Activated CD4-positive, alpha-beta T cell treated with anti-CD3 and anti-CD28 coated beads, Interleukin-2, amount 10 ng/mL, durations not matched to agents 7 days and 5 days (primary cell): ENCODE results near the gene ANXA1. TPM values are rescaled to one million over a fixed set of nuclear protein-coding genes. Genes with fewer than 3 reads are reported as not detected.
A peak's percentile ranks its signal among the peaks of the same experiment; 100 is the strongest.

Experiments
- CTCF ChIA-PET: fragments of 350-600 bp; sonication (Branson Sonifier 250); formaldehyde crosslinking; loops from one replicate; lab custom pipeline; 2021; ENCODE audit warnings: antibody characterized with exemption; lab: Charles Lee
- POLR2A ChIA-PET: fragments of 350-600 bp; sonication (Branson Sonifier 250); formaldehyde crosslinking; loops from one replicate; lab custom pipeline; 2021; ENCODE audit warnings: antibody characterized with exemption; lab: Charles Lee
- DNase-seq: peaks from one replicate; pipeline ENCODE4 v3.0.0-alpha.2; 2020
- H3K27ac Mint-ChIP-seq: one replicate; pipeline ENCODE4 v1.8.0; 2021; ENCODE audit warnings: mild to moderate bottlenecking, moderate library complexity, mixed read lengths
- H3K27me3 Mint-ChIP-seq: one replicate; pipeline ENCODE4 v1.8.0; 2021; ENCODE audit warnings: mixed read lengths
- H3K36me3 Mint-ChIP-seq: one replicate; pipeline ENCODE4 v1.8.0; 2021; ENCODE audit warnings: low read depth, mixed read lengths
- H3K4me1 Mint-ChIP-seq: one replicate; pipeline ENCODE4 v1.8.0; 2021; ENCODE audit warnings: mixed read lengths
- H3K4me3 Mint-ChIP-seq: one replicate; pipeline ENCODE4 v1.8.0; 2021; ENCODE audit warnings: mild to moderate bottlenecking, moderate library complexity, mixed read lengths
- H3K9me3 Mint-ChIP-seq: one replicate; pipeline ENCODE4 v1.8.0; 2021; ENCODE audit warnings: mixed read lengths
- total RNA-seq, 2 experiments: library from RNA; stranded (reverse); gene quantifications; one replicate each; pipeline ENCODE4 v1.2.3, GENCODE V29; 2021

Gene ANXA1
- total RNA-seq, 2 experiments from 2014 or later, result 106 to 116 TPM

GRCh38 chr9:73129941-73130685 is 21.6 kb upstream of the ANXA1 start:
- Mint-ChIP-seq H3K9me3 (no peaks in the 10 kb centered on the region), H3K36me3 (no peaks in the 10 kb centered on the region), H3K4me3 (no peak overlapping the region), H3K27ac (no peak overlapping the region), H3K27me3 (no peaks in the 10 kb centered on the region), H3K4me1 (peaks cover 20% of the 10 kb centered on the region)
- ChIA-PET CTCF (interaction anchor here (0.6 to 1.6 kb wide), 4 partner anchors 10 to 32 kb away, joined by 3 to 7 read pairs (median 4); no protein-coding TSS in a partner anchor), POLR2A (interaction anchor here (1.1 kb wide), 1 partner anchor 19 kb away, joined by 3 read pairs; no protein-coding TSS in a partner anchor)
- no peak for DNase-seq

GRCh38 chr9:73131461-73131860 is 20.2 kb upstream of the ANXA1 start:
- peak overlapping the region; percentile 94 for H3K27ac Mint-ChIP-seq
- peak overlapping the region; percentile 80 for H3K4me3 Mint-ChIP-seq
- H3K9me3 Mint-ChIP-seq, result no peaks in the 10 kb centered on the region
- peaks cover 30% of the 10 kb centered on the region for H3K4me1 Mint-ChIP-seq
- ChIA-PET CTCF (no interaction called here), POLR2A (no interaction called here)
- no peaks in the 10 kb centered on the region for H3K36me3 Mint-ChIP-seq
- no peak for DNase-seq
- H3K27me3 Mint-ChIP-seq, result no peaks in the 10 kb centered on the region

GRCh38 chr9:73132034-73132776 is 19.5 kb upstream of the ANXA1 start:
- Mint-ChIP-seq H3K4me3 (peak overlapping the region; percentile 80), H3K36me3 (no peaks in the 10 kb centered on the region), H3K4me1 (peaks cover 30% of the 10 kb centered on the region), H3K9me3 (no peaks in the 10 kb centered on the region), H3K27ac (peak overlapping the region; percentile 94), H3K27me3 (no peaks in the 10 kb centered on the region)
- ChIA-PET POLR2A (interaction anchor here (0.6 kb wide), 1 partner anchor 40 kb away, joined by 6 read pairs; no protein-coding TSS in a partner anchor), CTCF (interaction anchor here (1.2 to 2.0 kb wide), 4 partner anchors 10 to 21 kb away, joined by 3 to 11 read pairs (median 3); no protein-coding TSS in a partner anchor)
- DNase-seq, result peak; percentile 82

- Mint-ChIP-seq H3K4me3 (peak overlapping the region; percentile 80), H3K36me3 (no peaks in the 10 kb centered on the region), H3K27ac (peak overlapping the region; percentile 94), H3K4me1 (peaks cover 30% of the 10 kb centered on the region), H3K9me3 (no peaks in the 10 kb centered on the region), H3K27me3 (no peaks in the 10 kb centered on the region)
- DNase-seq, result no peak
- ChIA-PET POLR2A (no interaction called here), CTCF (interaction anchor here (1.2 to 2.0 kb wide), 5 partner anchors 9 to 20 kb away, joined by 3 to 11 read pairs (median 3); no protein-coding TSS in a partner anchor)
These were observed 18.5 kb upstream of the ANXA1 start for GRCh38 chr9:73133022-73133651.

DNA sequence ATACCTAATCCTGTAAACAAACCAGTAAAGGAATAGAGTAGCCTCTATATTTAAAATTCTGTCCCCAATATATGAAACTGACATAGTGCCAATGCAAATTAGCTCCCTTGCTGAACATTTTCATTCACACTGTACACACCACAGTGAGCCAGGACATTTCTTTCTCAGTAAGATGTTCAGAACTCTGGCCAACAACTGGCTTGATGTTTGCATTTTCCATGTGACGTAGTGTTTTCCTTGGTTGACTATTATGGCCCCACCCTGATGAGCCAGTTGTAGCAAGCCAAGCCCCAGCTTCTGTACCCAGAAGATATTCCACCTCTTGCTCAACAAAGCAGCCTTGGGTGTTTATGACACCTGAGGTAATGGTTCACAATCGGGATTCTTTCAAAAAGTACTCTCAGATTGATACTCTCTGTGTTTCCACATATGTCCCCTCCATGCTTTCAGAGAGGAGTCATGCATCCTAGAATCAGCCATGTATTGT is 17.7 kb upstream of the ANXA1 start:
- H3K9me3 Mint-ChIP-seq, result no peaks in the 10 kb centered on the region
- no peak for DNase-seq
- POLR2A ChIA-PET, result no interaction called here
- no peaks in the 10 kb centered on the region for H3K36me3 Mint-ChIP-seq
- CTCF ChIA-PET, result interaction anchor here (1.5 to 2.0 kb wide), 3 partner anchors 9 to 19 kb away, joined by 3 to 11 read pairs (median 3); no protein-coding TSS in a partner anchor
- H3K27ac Mint-ChIP-seq, result no peak overlapping the region
- no peak overlapping the region for H3K4me3 Mint-ChIP-seq
- H3K4me1 Mint-ChIP-seq, result peaks cover 30% of the 10 kb centered on the region
- no peaks in the 10 kb centered on the region for H3K27me3 Mint-ChIP-seq

DNA sequence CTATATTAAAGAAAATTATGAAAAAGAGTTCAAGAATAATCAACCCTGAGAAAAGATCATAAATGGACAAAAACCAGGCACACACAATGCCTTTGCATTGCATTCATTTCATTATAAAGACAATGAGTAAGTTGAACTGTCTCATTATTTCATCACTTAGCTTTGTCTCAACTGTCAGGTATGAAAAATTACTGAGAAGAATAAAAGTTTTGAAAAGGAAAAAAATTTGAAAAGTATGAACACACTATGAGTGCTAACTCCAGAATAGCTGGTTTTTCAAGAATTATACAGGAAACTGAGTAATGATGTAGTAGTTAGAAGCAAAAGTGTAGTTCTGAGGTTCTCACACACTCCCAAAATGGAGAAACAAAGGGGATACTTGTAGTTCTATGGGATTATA is 16.3 kb upstream of the ANXA1 start:
- no peak overlapping the region for H3K4me3 Mint-ChIP-seq
- H3K4me1 Mint-ChIP-seq, result peaks cover 30% of the 10 kb centered on the region
- POLR2A ChIA-PET, result no interaction called here
- CTCF ChIA-PET, result interaction anchor here (0.7 to 1.8 kb wide), 6 partner anchors 8 to 751 kb away, joined by 3 to 4 read pairs (median 4); no protein-coding TSS in a partner anchor
- H3K36me3 Mint-ChIP-seq, result no peaks in the 10 kb centered on the region
- no peak for DNase-seq
- H3K27ac Mint-ChIP-seq, result no peak overlapping the region
- H3K9me3 Mint-ChIP-seq, result no peaks in the 10 kb centered on the region
- H3K27me3 Mint-ChIP-seq, result no peaks in the 10 kb centered on the region

DNA sequence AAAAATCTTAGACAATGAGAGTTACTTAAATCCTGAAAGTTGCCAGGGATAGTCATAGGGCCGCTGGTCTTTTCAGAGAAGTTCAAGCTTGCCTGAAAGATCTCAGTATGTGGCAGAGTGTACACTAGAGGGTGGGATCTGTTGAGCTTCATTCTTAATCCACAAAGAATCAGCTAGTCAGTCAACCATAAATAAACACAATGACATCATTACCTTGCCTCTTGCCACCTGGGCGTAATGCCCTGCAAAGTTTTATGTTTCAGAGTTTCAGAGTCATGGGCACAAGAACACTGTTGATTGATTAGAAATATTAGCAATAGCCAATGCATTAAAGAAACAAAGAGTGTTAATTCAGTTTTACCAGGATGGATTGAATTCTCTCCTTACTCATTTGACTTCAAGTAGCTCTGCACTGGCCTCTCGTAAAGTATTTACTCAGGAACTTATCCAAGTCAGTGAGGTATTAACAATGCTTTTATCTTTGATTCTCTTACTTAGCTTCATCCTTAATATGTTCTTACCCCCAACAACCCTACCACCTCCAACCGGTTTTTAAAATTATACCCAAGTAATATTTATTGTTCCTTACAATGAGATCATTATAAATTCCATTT is 14.3 kb upstream of the ANXA1 start:
- Mint-ChIP-seq H3K9me3 (peaks cover 4% of the 10 kb centered on the region), H3K4me3 (no peak overlapping the region), H3K27me3 (no peaks in the 10 kb centered on the region), H3K4me1 (peaks cover 19% of the 10 kb centered on the region), H3K36me3 (peaks cover 3% of the 10 kb centered on the region), H3K27ac (no peak overlapping the region)
- CTCF ChIA-PET, result interaction anchor here (1.1 kb wide), 1 partner anchor 19 kb away, joined by 4 read pairs; no protein-coding TSS in a partner anchor
- DNase-seq, result no peak
- POLR2A ChIA-PET, result no interaction called here

- POLR2A ChIA-PET, result no interaction called here
- H3K36me3 Mint-ChIP-seq, result peaks cover 3% of the 10 kb centered on the region
- CTCF ChIA-PET, result interaction anchor here (1.1 kb wide), 1 partner anchor 20 kb away, joined by 4 read pairs; no protein-coding TSS in a partner anchor
- DNase-seq, result no peak
- no peak overlapping the region for H3K27ac Mint-ChIP-seq
- H3K4me1 Mint-ChIP-seq, result peaks cover 17% of the 10 kb centered on the region
- peaks cover 5% of the 10 kb centered on the region for H3K9me3 Mint-ChIP-seq
- no peaks in the 10 kb centered on the region for H3K27me3 Mint-ChIP-seq
- H3K4me3 Mint-ChIP-seq, result no peak overlapping the region
These were observed 13.8 kb upstream of the ANXA1 start for GRCh38 chr9:73137914-73138313.

DNA sequence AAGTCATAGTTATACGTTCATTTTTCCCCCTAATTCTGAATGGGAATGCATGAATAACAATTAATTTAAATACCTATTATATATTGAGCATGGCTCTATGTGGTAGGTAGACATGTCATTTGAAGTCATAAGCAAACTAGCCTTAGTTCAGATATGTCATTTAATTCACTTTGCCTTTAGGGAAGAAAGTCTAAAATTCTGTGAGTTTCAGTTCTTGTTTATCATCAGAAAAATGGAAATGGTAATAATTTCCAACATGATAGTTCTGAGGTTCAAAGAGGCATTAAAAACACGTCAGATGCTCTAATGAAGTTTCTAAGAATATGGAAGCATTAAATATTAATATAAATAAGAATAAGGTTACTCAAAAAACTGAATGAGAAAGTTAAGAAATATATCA is 13.1 kb upstream of the ANXA1 start:
- Mint-ChIP-seq H3K27me3 (no peaks in the 10 kb centered on the region), H3K27ac (no peak overlapping the region), H3K4me1 (peaks cover 16% of the 10 kb centered on the region), H3K4me3 (no peak overlapping the region), H3K36me3 (peaks cover 3% of the 10 kb centered on the region), H3K9me3 (peaks cover 5% of the 10 kb centered on the region)
- POLR2A ChIA-PET, result no interaction called here
- CTCF ChIA-PET, result no interaction called here
- DNase-seq, result no peak

- POLR2A ChIA-PET, result no interaction called here
- H3K27me3 Mint-ChIP-seq, result no peaks in the 10 kb centered on the region
- no peak overlapping the region for H3K4me3 Mint-ChIP-seq
- H3K36me3 Mint-ChIP-seq, result peaks cover 3% of the 10 kb centered on the region
- CTCF ChIA-PET, result interaction anchor here (2.7 kb wide), 1 partner anchor 8 kb away, joined by 11 read pairs; no protein-coding TSS in a partner anchor
- no peak overlapping the region for H3K27ac Mint-ChIP-seq
- peaks cover 18% of the 10 kb centered on the region for H3K4me1 Mint-ChIP-seq
- DNase-seq, result no peak
- peaks cover 5% of the 10 kb centered on the region for H3K9me3 Mint-ChIP-seq
These were observed 10.4 kb upstream of the ANXA1 start for GRCh38 chr9:73141282-73141681.

GRCh38 chr9:73143711-73144328 is 7.8 kb upstream of the ANXA1 start:
- Mint-ChIP-seq H3K4me3 (no peak overlapping the region), H3K36me3 (peaks cover 3% of the 10 kb centered on the region), H3K27me3 (no peaks in the 10 kb centered on the region), H3K9me3 (peaks cover 5% of the 10 kb centered on the region), H3K27ac (no peak overlapping the region), H3K4me1 (peaks cover 27% of the 10 kb centered on the region)
- ChIA-PET POLR2A (no interaction called here), CTCF (interaction anchor here (1.1 to 2.7 kb wide), 3 partner anchors 9 to 11 kb away, joined by 3 to 11 read pairs (median 3); no protein-coding TSS in a partner anchor)
- no peak for DNase-seq
